Measurements from ENCODE around the gene CCNB3. TPM values are rescaled to one million over a fixed set of nuclear protein-coding genes. Genes with fewer than 3 reads are reported as not detected.

The CCNB3 gene, protein sequence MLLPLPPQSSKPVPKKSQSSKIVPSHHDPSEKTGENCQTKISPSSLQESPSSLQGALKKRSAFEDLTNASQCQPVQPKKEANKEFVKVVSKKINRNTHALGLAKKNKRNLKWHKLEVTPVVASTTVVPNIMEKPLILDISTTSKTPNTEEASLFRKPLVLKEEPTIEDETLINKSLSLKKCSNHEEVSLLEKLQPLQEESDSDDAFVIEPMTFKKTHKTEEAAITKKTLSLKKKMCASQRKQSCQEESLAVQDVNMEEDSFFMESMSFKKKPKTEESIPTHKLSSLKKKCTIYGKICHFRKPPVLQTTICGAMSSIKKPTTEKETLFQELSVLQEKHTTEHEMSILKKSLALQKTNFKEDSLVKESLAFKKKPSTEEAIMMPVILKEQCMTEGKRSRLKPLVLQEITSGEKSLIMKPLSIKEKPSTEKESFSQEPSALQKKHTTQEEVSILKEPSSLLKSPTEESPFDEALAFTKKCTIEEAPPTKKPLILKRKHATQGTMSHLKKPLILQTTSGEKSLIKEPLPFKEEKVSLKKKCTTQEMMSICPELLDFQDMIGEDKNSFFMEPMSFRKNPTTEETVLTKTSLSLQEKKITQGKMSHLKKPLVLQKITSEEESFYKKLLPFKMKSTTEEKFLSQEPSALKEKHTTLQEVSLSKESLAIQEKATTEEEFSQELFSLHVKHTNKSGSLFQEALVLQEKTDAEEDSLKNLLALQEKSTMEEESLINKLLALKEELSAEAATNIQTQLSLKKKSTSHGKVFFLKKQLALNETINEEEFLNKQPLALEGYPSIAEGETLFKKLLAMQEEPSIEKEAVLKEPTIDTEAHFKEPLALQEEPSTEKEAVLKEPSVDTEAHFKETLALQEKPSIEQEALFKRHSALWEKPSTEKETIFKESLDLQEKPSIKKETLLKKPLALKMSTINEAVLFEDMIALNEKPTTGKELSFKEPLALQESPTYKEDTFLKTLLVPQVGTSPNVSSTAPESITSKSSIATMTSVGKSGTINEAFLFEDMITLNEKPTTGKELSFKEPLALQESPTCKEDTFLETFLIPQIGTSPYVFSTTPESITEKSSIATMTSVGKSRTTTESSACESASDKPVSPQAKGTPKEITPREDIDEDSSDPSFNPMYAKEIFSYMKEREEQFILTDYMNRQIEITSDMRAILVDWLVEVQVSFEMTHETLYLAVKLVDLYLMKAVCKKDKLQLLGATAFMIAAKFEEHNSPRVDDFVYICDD (N-terminal part only)
- under 1 TPM; 0.46 to 0.64 TPM for total RNA-seq

DNA sequence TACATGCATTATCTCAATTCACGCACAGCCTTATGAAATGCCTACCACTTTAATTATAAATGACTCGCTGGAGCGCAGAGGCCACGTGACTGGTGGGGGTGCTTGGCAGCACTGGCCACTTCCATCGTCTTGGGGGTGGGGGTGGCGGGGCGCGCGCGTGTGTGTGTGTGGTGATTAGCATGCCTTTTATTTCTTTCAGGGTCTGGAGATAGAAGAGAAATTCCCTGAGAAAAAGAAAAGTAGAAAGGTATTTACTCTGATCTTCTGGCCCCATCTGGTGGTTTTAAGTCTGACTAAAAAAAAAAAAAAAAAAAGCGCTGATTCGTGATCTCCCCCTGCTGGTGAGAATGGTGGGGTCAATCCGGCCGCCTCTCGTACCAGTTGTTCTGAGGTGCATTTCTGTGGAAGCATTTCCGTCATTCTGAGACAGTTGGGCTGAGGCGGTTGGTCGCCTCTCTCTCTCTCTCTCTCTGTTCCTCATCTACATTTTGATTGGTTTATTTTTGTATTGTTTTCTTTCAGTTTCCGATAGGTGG lies at the start of gene CCNB3:
Gene CCNB3 (plus strand): TSS at position 402 of the 536 bp plus-strand sequence. CDS start 80,399 bp downstream, outside the sequence.
- Mint-ChIP-seq H3K9me3 (no peaks in the 10 kb centered on the region), H3K27ac (peak within 1 kb of the TSS; percentile 95), H3K36me3 (no peaks in the 10 kb centered on the region), H3K4me3 (peak within 1 kb of the TSS; percentile 80), H3K4me1 (peaks cover 7% of the 10 kb centered on the region), H3K27me3 (no peaks in the 10 kb centered on the region)
- peak; percentile 61 for DNase-seq

DNA sequence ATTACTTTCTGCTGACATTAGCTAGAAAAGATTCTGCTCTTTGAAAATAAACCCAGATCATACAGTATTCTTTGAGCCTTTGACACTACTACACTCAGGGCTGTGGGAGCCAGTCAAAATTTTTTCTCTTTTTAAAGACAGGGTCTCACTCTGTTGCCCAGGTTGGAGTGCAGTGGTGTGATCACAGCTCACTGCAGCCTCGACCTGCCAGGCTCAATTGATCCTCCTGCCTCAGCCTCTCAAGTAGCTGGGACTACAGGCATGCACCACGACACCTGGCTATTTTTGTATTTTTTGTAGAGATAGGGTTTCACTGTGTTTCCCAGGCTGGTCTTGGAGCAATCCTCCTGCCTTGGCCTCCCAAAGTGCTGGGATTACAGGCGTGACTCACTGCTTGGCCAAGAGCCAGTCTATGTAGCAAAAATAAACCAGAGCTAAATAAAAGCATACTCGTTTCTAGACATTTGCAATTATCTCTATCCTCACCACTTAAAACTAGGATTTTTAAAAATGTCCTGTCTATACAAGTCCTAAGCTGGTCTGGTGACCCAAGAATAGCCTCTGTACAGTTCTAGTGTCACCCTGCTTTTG lies 46.9 kb upstream of the CCNB3 start:
- H3K4me3 Mint-ChIP-seq, result no peak overlapping the region
- H3K9me3 Mint-ChIP-seq, result no peaks in the 10 kb centered on the region
- H3K4me1 Mint-ChIP-seq, result no peaks in the 10 kb centered on the region
- no peak for DNase-seq
- no peaks in the 10 kb centered on the region for H3K36me3 Mint-ChIP-seq
- no peak overlapping the region for H3K27ac Mint-ChIP-seq
- H3K27me3 Mint-ChIP-seq, result no peaks in the 10 kb centered on the region

DNA sequence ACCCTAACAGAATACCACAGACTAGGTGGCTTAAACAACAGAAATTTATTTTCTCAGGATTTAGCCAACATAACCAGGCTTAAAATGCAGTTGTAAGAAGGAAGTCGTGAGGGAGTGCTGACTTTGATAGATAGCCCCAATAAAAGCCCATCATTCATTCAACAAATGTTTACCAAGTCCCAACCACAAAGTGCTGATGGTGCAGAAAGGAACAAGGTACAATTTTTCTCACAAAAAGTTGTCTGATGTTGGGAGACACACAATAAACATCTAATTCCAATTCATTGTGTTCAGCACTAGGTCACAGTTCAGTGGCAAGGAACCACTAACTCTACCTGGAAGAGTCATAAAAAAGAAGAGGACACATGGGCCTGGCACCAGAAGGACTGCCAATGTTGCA lies 46.0 kb upstream of the CCNB3 start:
- Mint-ChIP-seq H3K27ac (no peak overlapping the region), H3K27me3 (no peaks in the 10 kb centered on the region), H3K4me3 (no peak overlapping the region), H3K4me1 (no peaks in the 10 kb centered on the region), H3K9me3 (no peaks in the 10 kb centered on the region), H3K36me3 (no peaks in the 10 kb centered on the region)
- DNase-seq, result no peak

DNA sequence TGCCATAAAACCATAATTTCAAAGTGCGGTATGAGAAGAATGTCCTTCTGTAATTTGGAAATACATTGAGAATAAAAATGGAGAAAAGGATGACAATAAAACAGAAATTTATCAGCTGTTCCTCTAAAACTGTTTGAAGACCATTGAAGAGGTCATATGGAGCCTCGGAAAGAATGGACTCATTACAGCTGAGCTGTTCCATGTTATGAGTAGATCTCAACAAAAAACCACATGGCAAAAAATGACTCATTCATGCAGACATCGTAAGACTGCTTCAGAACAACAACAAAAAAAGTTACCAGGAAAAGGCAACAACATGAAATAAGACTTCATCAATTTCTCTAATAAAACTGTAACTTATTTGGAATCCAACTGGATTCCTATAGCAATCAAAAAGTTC lies 43.4 kb upstream of the CCNB3 start:
- Mint-ChIP-seq H3K27ac (no peak overlapping the region), H3K36me3 (no peaks in the 10 kb centered on the region), H3K27me3 (no peaks in the 10 kb centered on the region), H3K4me3 (no peak overlapping the region), H3K9me3 (no peaks in the 10 kb centered on the region), H3K4me1 (no peaks in the 10 kb centered on the region)
- no peak for DNase-seq

DNA sequence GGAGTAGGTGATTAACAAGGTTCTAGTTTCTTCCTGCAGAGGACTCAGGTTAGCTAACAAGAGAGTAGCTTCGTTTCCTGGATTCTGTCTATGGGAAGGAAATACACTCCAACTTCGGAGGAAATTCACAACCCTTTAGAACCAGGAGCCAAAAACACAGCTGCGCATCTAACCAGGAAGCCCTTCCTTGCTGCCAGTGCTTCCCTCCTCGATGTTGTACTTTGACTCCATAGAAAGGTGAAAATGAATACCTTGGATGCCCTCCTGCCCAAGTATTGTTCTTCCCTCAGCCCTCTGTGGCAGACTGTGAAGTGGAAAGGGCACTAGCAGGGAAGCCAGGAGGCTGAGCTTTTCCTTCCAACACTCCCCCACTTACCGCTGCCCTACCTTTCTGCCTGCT lies 38.8 kb upstream of the CCNB3 start:
- H3K9me3 Mint-ChIP-seq, result no peaks in the 10 kb centered on the region

DNA sequence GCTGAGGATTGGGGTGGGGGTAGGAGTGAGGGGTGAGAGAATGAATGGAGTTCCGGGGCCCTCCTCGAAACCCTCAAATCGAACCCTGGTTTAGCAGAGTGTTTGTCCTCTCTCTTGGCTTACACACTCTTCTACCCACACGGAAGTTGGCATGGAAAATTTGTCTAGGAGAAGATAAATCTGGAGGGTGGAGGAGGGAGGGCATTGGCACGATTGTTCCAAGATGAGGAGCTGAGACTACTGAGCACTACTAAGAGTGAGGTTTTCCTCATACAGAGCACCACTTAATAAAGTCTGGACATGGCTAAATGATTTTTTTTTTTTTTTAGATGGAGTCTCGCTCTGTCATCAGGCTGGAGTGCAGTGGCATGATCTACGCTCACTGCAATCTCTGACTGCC lies 37.2 kb upstream of the CCNB3 start:
- Mint-ChIP-seq H3K36me3 (no peaks in the 10 kb centered on the region), H3K27me3 (no peaks in the 10 kb centered on the region), H3K9me3 (no peaks in the 10 kb centered on the region), H3K27ac (no peak overlapping the region), H3K4me3 (no peak overlapping the region), H3K4me1 (peaks cover 8% of the 10 kb centered on the region)
- no peak for DNase-seq

More for the DNA sequence above, 38.8 kb upstream of the CCNB3 start:
- Mint-ChIP-seq H3K27ac (no peak overlapping the region), H3K36me3 (no peaks in the 10 kb centered on the region), H3K27me3 (no peaks in the 10 kb centered on the region), H3K4me3 (no peak overlapping the region), H3K4me1 (peaks cover 8% of the 10 kb centered on the region)
- no peak for DNase-seq

DNA sequence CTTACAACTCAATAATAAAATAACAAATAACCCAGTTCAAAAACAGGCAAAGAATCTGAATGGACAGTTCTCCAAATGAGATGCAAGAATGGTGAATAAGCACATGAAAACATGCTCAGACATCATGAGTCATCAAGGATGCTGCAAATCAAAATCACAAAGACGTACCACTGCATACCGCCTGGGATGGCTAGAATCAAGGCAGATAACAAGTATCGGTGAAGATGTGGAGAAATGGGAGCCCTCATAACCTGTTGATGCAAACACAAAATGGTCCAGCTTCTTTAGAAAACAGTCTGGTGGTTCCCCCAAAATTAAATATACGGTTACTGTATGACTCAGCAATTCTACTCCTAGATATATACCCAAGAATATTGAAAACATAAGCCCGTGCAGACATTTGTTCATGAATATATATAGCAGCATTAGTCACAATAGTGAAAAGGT lies 36.3 kb upstream of the CCNB3 start:
- no peaks in the 10 kb centered on the region for H3K9me3 Mint-ChIP-seq
- H3K27me3 Mint-ChIP-seq, result no peaks in the 10 kb centered on the region
- H3K27ac Mint-ChIP-seq, result no peak overlapping the region
- H3K36me3 Mint-ChIP-seq, result no peaks in the 10 kb centered on the region
- peaks cover 8% of the 10 kb centered on the region for H3K4me1 Mint-ChIP-seq
- no peak for DNase-seq
- H3K4me3 Mint-ChIP-seq, result no peak overlapping the region

DNA sequence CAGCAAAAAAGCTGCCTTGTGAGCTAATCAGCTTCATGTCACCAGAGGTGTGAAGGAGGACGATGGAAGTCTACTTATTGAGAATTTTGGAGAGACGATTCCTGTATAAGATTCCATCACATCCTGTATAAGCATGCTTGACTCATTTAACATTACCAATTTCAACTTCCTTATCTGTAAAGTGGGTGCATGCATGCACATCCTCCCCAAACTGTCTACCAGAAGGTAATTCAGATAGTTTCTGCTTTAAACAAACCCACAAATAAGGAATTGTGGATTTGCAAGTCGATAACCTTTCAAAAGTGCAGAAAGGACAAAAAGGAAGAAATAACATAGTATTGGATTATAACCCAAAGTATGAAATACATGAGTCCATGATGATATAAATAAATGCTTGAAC lies 34.8 kb upstream of the CCNB3 start:
- Mint-ChIP-seq H3K27ac (no peak overlapping the region), H3K36me3 (no peaks in the 10 kb centered on the region), H3K4me3 (no peak overlapping the region), H3K9me3 (no peaks in the 10 kb centered on the region), H3K27me3 (no peaks in the 10 kb centered on the region), H3K4me1 (peaks cover 8% of the 10 kb centered on the region)
- DNase-seq, result no peak

DNA sequence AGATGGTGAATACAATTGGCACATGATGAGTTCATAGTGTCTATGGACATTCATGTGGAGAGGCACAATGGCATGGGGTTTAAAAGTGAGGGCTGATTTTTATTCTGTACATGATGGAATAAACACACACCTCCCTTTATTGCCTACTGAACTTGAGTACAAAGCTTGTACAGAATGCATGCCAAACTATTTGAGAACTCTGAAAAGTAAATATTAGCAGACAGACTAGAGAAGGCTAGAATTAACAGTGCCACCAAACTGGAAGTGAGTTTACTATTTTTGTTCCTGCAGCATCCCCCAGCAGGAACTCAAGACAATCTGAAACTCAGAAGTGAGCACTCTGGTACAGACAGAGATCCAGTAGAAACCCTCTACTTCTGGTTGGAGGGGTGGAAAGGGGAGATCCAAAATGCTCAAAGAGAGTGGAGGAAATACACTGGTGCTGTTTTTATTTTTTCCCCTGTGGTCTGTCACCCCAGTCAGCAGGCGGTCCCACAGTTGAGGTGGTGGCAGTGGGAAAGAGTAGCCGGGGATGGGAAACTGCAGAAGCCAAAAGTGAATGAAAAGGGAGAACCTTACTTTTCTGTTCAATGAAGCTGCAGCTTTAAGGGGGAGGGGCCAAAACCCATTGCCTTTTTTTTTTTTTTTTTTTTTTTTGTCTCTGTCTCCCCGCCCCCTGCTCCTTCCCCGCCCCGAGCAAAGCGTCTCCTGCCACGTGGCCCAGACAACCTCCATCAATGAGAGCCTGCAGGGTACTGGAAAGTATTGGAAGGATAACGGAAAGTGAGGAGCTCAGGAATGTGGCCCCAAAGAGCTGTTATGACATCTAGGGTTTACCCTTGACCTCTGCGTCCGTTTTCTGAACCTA lies 24.3 kb upstream of the CCNB3 start:
- no peak for DNase-seq
- H3K4me1 Mint-ChIP-seq, result no peaks in the 10 kb centered on the region
- H3K27me3 Mint-ChIP-seq, result no peaks in the 10 kb centered on the region
- no peaks in the 10 kb centered on the region for H3K36me3 Mint-ChIP-seq
- H3K4me3 Mint-ChIP-seq, result no peak overlapping the region
- no peak overlapping the region for H3K27ac Mint-ChIP-seq
- H3K9me3 Mint-ChIP-seq, result no peaks in the 10 kb centered on the region

DNA sequence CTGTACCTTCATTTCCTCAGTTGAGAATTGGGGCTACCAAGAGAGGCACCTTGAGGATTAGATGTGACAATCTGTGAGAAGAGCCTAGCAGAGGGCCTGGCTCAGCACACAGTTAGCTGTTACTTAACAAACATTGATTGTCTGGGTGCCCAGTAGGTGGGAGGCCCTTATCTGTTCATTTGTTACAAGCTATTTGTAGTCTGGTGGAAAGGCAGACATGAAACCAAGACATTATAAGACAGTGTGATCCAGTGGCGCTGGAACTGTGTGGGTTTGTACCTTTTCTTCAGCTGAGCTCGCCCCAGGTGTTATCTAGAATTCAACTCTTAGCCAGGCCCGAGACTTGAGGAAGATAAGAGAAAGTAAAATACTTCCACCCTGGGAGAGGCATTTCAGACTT lies 20.7 kb upstream of the CCNB3 start:
- no peaks in the 10 kb centered on the region for H3K36me3 Mint-ChIP-seq
- H3K27me3 Mint-ChIP-seq, result no peaks in the 10 kb centered on the region
- H3K9me3 Mint-ChIP-seq, result no peaks in the 10 kb centered on the region
- no peaks in the 10 kb centered on the region for H3K4me1 Mint-ChIP-seq
- no peak overlapping the region for H3K27ac Mint-ChIP-seq
- no peak for DNase-seq
- no peak overlapping the region for H3K4me3 Mint-ChIP-seq

DNA sequence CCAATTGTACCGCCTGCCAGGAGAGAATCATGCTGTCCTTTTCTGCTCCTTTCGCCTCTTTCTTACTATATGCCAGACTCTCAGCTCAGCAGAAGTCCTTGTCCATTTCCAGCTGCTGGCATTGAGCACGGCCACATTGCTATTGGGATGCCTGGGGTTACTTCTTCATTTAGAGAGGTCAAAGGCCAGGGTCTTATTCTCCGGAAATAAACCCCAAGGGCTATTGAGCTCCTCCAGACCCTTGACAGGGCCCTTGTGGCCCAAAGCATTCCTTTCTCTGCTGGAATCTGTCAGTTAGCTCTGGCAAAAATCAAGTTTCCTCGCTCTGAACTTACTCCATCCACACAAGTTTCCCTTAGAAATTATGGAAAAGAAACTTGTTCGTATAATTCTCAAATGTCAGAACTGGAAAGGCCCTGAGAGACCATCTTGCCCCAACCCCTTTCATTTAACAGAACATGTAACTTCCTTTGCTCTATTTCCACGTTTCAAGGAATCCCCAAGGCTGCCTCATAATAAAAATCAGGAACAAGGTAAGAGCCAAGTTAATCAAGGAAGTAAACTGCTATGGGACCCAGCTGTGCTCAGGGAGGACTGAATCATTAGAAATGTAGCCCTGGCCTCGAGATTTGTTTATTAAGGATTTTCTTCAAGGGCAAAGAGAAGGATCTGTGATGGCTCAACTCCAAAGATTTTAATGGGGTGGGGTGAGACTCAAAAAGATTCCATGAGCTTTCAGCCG lies 15.5 kb upstream of the CCNB3 start:
- H3K27me3 Mint-ChIP-seq, result peaks cover 5% of the 10 kb centered on the region
- no peak for DNase-seq
- H3K4me3 Mint-ChIP-seq, result no peak overlapping the region
- no peaks in the 10 kb centered on the region for H3K36me3 Mint-ChIP-seq
- no peak overlapping the region for H3K27ac Mint-ChIP-seq
- no peaks in the 10 kb centered on the region for H3K4me1 Mint-ChIP-seq
- H3K9me3 Mint-ChIP-seq, result no peaks in the 10 kb centered on the region

DNA sequence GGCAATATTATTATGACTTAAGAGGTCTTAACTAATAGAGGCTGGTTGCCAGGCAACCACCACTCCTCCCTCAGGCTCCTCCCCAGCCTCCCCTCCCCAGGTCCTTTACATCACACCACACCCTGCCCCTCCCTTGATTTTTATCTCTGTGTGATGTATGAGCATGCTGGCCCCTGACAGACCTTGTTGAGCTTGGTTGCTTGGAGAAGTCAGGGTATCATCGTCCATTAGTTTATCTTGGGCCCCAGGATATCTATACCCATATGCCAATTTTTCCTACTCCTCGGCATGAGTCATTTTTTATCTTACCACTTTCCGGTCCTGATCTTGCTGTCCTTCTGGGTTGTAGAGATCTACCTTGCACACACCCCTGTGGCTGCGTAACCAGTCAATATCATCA lies 6.2 kb upstream of the CCNB3 start:
- Mint-ChIP-seq H3K27ac (no peak overlapping the region), H3K36me3 (no peaks in the 10 kb centered on the region), H3K9me3 (no peaks in the 10 kb centered on the region), H3K4me1 (peaks cover under 1% of the 10 kb centered on the region), H3K4me3 (no peak overlapping the region), H3K27me3 (no peaks in the 10 kb centered on the region)
- no peak for DNase-seq

DNA sequence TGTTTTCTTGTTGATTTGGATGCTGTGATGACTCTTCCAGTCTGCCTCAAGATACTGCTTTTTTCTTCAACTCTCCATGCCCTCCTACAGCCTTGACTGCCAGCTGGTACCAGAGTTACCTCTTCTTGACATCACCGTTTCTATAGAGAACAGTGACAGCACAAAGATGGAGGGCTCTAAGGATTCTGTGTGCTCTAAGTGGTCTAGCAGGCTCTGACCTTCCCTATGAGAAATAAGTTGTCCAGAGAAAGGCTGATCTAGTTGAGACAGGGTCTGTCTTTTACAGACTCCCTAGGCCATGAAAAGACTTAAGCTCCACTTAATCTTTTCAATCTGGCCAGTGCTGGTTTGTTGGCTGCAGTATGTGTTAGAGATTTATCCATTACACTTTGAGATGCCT lies 3.7 kb upstream of the CCNB3 start, which contains the start of gene AKAP4:
Gene AKAP4 (minus strand): TSS at position 101 of the 400 bp plus-strand sequence. CDS start 118 bp downstream, outside the sequence.
- no peak for DNase-seq
- Mint-ChIP-seq H3K4me3 (no peak within 1 kb of the TSS), H3K4me1 (peaks cover 7% of the 10 kb centered on the region), H3K27me3 (no peaks in the 10 kb centered on the region), H3K36me3 (no peaks in the 10 kb centered on the region), H3K27ac (no peak within 1 kb of the TSS), H3K9me3 (no peaks in the 10 kb centered on the region)
